Neural cell (in vitro differentiated cells): ENCODE data around the gene HECW1. TPM values are rescaled to one million over a fixed set of nuclear protein-coding genes. Genes with fewer than 3 reads are reported as not detected.
"Not testable (repeated sequence)": the region's sequence is repeated elsewhere in the genome, so short reads cannot be mapped to it uniquely, and the experiment has no call there.

Experiments
- H2AFZ ChIP-seq: fragments of 200-600, 300-800 bp; sonication (generic), shearing (Covaris generic); 2 replicates; pipeline ENCODE4 v1.6.0; 2014; ENCODE audit warnings: low read depth, mild to moderate bottlenecking, antibody characterized with exemption, low read length, moderate library complexity
- H3F3A ChIP-seq: fragments of 200-600 bp; shearing (Covaris generic); 2 replicates; pipeline ENCODE4 v1.6.1; 2016; ENCODE audit warnings: mild to moderate bottlenecking, moderate library complexity, mixed read lengths, antibody characterized with exemption, low read length; ENCODE audit not compliant: insufficient read depth, poor library complexity, severe bottlenecking
- H3K27ac ChIP-seq: fragments of 200-600, 300-800 bp; sonication (generic), shearing (Covaris generic); 2 replicates; pipeline ENCODE4 v1.5.1; 2014; ENCODE audit warnings: mild to moderate bottlenecking, low read length, moderate library complexity
- H3K27me3 ChIP-seq: fragments of 300-800, 200-600 bp; sonication (generic), shearing (Covaris generic); 2 replicates; pipeline ENCODE4 v1.6.0; 2014; ENCODE audit warnings: mild to moderate bottlenecking, low read depth, low read length, moderate library complexity; ENCODE audit not compliant: insufficient read depth
- H3K36me3 ChIP-seq: fragments of 300-800, 200-600 bp; sonication (generic), shearing (Covaris generic); 2 replicates; pipeline ENCODE4 v1.5.1; 2014; ENCODE audit warnings: mild to moderate bottlenecking, antibody characterized with exemption, low read length, moderate library complexity; ENCODE audit not compliant: insufficient read depth
- H3K4me2 ChIP-seq: fragments of 300-800, 200-600 bp; sonication (generic), shearing (Covaris generic); 2 replicates; pipeline ENCODE4 v1.6.0; 2014; ENCODE audit warnings: mild to moderate bottlenecking, low read length
- H3K4me3 ChIP-seq: fragments of 300-800, 200-600 bp; sonication (generic), shearing (Covaris generic); 2 replicates; pipeline ENCODE4 v1.5.1; 2014; ENCODE audit warnings: mild to moderate bottlenecking, low read length, moderate library complexity
- H3K79me2 ChIP-seq: fragments of 200-600 bp; shearing (Covaris generic); replicated peaks from 2 replicates; pipeline ENCODE4 v1.6.0; 2014; ENCODE audit warnings: mild to moderate bottlenecking, low read length, moderate library complexity; ENCODE audit not compliant: insufficient read depth
- H3K9ac ChIP-seq: fragments of 300-800, 200-600 bp; sonication (generic), shearing (Covaris generic); 2 replicates; pipeline ENCODE4 v1.6.1; 2016; ENCODE audit warnings: mild to moderate bottlenecking, low read length, mixed read lengths
- H3K9me2 ChIP-seq: fragments of 200-600 bp; shearing (Covaris generic); 2 replicates; pipeline ENCODE4 v1.6.1; 2016; ENCODE audit warnings: mild to moderate bottlenecking, low read length, mixed read lengths; ENCODE audit not compliant: insufficient read depth
- H3K9me3 ChIP-seq: fragments of 200-600, 300-800 bp; sonication (generic), shearing (Covaris generic); 2 replicates; pipeline ENCODE4 v1.6.1; 2016; ENCODE audit warnings: mild to moderate bottlenecking, mixed run types, low read length, moderate library complexity, mixed read lengths
- H4K20me1 ChIP-seq: fragments of 200-600 bp; shearing (Covaris generic); 2 replicates; pipeline ENCODE4 v1.6.1; 2016; ENCODE audit warnings: mild to moderate bottlenecking, mixed run types; ENCODE audit not compliant: insufficient read depth
- EP300 ChIP-seq: fragments of 450-650 bp; conservative IDR thresholded peaks from 2 replicates; pipeline ENCODE4 v1.6.1; 2014; ENCODE audit warnings: antibody characterized with exemption, mild to moderate bottlenecking, moderate library complexity; ENCODE audit not compliant: poor library complexity, severe bottlenecking
- EZH2 ChIP-seq: fragments of 200-600, 300-800 bp; shearing (Covaris generic), sonication (generic); IDR thresholded peaks from 2 replicates; pipeline ENCODE4 v1.6.1; 2014; ENCODE audit warnings: antibody characterized with exemption, low read length, borderline replicate concordance, mild to moderate bottlenecking; ENCODE audit not compliant: insufficient read depth, poor library complexity, severe bottlenecking
- MXI1 ChIP-seq: fragments of 450-650 bp; conservative IDR thresholded peaks from 2 replicates; pipeline ENCODE4 v1.6.1; 2014; ENCODE audit warnings: antibody characterized with exemption, mild to moderate bottlenecking; ENCODE audit not compliant: poor library complexity, severe bottlenecking
- POLR2AphosphoS5 ChIP-seq: IDR thresholded peaks from 2 replicates; pipeline ENCODE4 v1.6.1; 2012
- RAD21 ChIP-seq: fragments of 450-650 bp; conservative IDR thresholded peaks from 2 replicates; pipeline ENCODE4 v1.6.1; 2014; ENCODE audit warnings: antibody characterized with exemption, mild to moderate bottlenecking, moderate library complexity
- SMC3 ChIP-seq: fragments of 450-650 bp; conservative IDR thresholded peaks from 2 replicates; pipeline ENCODE4 v1.6.1; 2014; ENCODE audit warnings: antibody characterized with exemption, mild to moderate bottlenecking, moderate library complexity; ENCODE audit not compliant: poor library complexity
- TAF1 ChIP-seq: IDR thresholded peaks from 2 replicates; pipeline ENCODE4 v1.6.1; 2012; ENCODE audit warnings: low read depth
- polyA plus RNA-seq: library from polyadenylated mRNA; depleted of rRNA; stranded (reverse); fragments of >200 nt; gene quantifications from 2 replicates; pipeline ENCODE4 v1.2.3, GENCODE V29; 2014
- TF ChIP-seq, protein P1 (sequence below): fragments of 450-650 bp; IDR thresholded peaks from 2 replicates; pipeline ENCODE4 v1.5.1; 2014; ENCODE audit warnings: antibody characterized with exemption, mild to moderate bottlenecking, moderate library complexity; ENCODE audit not compliant: poor library complexity, severe bottlenecking
- TF ChIP-seq, protein P2 (sequence below): IDR thresholded peaks from 2 replicates; pipeline ENCODE4 v1.6.1; 2012; ENCODE audit warnings: borderline replicate concordance

Gene HECW1
- polyA plus RNA-seq, 1 donor from 2014 or later, result 13.8 TPM

GRCh38 chr7:43593010-43593409, 480.6 kb downstream of the HECW1 start:
- no peak for TF ChIP-seq POLR2AphosphoS5
- no peak for TF ChIP-seq SMC3
- TF ChIP-seq, protein P1, sequence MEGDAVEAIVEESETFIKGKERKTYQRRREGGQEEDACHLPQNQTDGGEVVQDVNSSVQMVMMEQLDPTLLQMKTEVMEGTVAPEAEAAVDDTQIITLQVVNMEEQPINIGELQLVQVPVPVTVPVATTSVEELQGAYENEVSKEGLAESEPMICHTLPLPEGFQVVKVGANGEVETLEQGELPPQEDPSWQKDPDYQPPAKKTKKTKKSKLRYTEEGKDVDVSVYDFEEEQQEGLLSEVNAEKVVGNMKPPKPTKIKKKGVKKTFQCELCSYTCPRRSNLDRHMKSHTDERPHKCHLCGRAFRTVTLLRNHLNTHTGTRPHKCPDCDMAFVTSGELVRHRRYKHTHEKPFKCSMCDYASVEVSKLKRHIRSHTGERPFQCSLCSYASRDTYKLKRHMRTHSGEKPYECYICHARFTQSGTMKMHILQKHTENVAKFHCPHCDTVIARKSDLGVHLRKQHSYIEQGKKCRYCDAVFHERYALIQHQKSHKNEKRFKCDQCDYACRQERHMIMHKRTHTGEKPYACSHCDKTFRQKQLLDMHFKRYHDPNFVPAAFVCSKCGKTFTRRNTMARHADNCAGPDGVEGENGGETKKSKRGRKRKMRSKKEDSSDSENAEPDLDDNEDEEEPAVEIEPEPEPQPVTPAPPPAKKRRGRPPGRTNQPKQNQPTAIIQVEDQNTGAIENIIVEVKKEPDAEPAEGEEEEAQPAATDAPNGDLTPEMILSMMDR, result no peak
- TF ChIP-seq TAF1, result no peak
- no peak for TF ChIP-seq EZH2
- TF ChIP-seq, protein P2, sequence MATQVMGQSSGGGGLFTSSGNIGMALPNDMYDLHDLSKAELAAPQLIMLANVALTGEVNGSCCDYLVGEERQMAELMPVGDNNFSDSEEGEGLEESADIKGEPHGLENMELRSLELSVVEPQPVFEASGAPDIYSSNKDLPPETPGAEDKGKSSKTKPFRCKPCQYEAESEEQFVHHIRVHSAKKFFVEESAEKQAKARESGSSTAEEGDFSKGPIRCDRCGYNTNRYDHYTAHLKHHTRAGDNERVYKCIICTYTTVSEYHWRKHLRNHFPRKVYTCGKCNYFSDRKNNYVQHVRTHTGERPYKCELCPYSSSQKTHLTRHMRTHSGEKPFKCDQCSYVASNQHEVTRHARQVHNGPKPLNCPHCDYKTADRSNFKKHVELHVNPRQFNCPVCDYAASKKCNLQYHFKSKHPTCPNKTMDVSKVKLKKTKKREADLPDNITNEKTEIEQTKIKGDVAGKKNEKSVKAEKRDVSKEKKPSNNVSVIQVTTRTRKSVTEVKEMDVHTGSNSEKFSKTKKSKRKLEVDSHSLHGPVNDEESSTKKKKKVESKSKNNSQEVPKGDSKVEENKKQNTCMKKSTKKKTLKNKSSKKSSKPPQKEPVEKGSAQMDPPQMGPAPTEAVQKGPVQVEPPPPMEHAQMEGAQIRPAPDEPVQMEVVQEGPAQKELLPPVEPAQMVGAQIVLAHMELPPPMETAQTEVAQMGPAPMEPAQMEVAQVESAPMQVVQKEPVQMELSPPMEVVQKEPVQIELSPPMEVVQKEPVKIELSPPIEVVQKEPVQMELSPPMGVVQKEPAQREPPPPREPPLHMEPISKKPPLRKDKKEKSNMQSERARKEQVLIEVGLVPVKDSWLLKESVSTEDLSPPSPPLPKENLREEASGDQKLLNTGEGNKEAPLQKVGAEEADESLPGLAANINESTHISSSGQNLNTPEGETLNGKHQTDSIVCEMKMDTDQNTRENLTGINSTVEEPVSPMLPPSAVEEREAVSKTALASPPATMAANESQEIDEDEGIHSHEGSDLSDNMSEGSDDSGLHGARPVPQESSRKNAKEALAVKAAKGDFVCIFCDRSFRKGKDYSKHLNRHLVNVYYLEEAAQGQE, result no peak
- no peak for TF ChIP-seq EP300
- no peak for TF ChIP-seq MXI1
- no peak for TF ChIP-seq RAD21
- no peak overlapping the region for H3K9ac ChIP-seq
- H3K79me2 ChIP-seq, result peaks cover 16% of the 10 kb centered on the region
- no peaks in the 10 kb centered on the region for H3K9me2 ChIP-seq
- no peak overlapping the region for H3K4me3 ChIP-seq
- no peak overlapping the region for H2AFZ ChIP-seq
- H4K20me1 ChIP-seq, result no peaks in the 10 kb centered on the region
- H3F3A ChIP-seq, result no peaks in the 10 kb centered on the region
- H3K36me3 ChIP-seq, result no peaks in the 10 kb centered on the region
- no peak overlapping the region for H3K27ac ChIP-seq
- no peaks in the 10 kb centered on the region for H3K9me3 ChIP-seq
- H3K27me3 ChIP-seq, result no peaks in the 10 kb centered on the region
- no peak overlapping the region for H3K4me2 ChIP-seq

GRCh38 chr7:43594020-43594419, 481.6 kb downstream of the HECW1 start:
- Histone ChIP-seq H3K79me2 (peaks cover 11% of the 10 kb centered on the region), H2AFZ (no peak overlapping the region), H3K36me3 (no peaks in the 10 kb centered on the region), H3K9me2 (no peaks in the 10 kb centered on the region), H4K20me1 (no peaks in the 10 kb centered on the region), H3K27ac (no peak overlapping the region), H3K4me3 (no peak overlapping the region), H3K9me3 (no peaks in the 10 kb centered on the region), H3K4me2 (no peak overlapping the region), H3F3A (no peaks in the 10 kb centered on the region), H3K9ac (no peak overlapping the region), H3K27me3 (no peaks in the 10 kb centered on the region)
- TF ChIP-seq, protein P1, result no peak
- TF ChIP-seq SMC3 (no peak), EP300 (no peak), TAF1 (no peak), POLR2AphosphoS5 (no peak), EZH2 (no peak), RAD21 (no peak), MXI1 (no peak)
- TF ChIP-seq, protein P2, result no peak

DNA sequence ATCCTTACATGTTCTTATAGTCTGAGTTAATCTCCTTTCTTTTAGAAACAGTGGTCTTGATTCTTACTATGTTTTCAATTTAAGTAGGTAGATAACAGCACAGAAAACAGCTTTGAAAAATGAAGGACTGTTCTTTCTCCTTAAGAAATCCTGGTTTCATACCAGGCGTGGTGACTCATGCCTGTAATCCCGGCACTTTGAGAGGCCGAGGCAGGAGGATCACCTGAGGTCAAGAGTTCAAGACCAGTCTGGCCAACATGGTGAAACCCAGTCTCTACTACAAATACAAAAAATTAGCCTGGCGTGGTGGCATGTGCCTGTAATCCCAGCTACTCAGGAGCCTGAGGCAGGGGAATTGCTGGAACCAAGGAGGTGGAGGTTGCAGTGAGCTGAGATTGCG, 484.0 kb downstream of the HECW1 start:
- H3K4me3 ChIP-seq, H3K27ac ChIP-seq, H3F3A ChIP-seq, H3K4me2 ChIP-seq, H3K9me2 ChIP-seq, H2AFZ ChIP-seq, H3K27me3 ChIP-seq, H3K9me3 ChIP-seq, H3K9ac ChIP-seq, H4K20me1 ChIP-seq, H3K36me3 ChIP-seq: not testable (repeated sequence)
- H3K79me2 ChIP-seq, result peaks cover 11% of the 10 kb centered on the region
